ENCODE data around the gene DMBX1.

DMBX1 gene

DNA sequence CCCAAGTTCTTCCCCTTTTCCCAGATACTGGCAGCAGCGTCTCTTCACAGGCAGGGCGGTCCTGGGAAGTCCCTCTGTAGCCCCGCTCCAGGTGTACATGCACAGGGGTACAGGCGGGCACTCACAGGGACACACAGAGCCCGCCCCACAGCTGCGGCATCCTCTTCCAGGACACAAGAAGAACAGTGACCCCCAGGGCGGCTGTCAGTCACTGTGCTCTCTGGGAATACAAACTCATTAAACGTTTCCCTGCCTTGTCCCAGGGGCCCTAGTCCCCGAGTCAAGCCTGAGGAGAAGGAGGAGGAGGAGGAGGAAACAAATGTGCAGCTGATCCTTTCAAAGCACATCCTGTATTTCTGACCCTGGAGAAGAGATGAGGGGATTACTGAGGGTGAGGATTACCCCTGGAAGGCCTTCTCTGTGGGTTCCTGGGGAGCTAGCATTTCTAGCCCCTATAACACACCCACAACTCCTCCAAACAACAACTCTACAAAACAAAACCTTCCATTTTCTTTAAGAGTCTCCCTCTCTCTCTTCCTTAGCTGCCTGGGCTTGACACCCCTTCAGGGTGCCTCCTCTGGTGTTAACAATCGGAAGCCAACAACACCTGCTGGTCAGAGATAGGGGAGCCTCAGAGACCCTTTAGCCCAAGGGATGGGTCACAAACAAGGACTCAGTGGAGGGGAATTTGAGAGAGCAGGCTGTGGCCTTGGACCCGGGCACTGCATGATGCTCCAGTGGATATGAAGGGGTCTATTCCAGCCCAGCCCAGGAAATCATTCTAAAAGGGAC, 28.4 kb upstream of the DMBX1 start:
- TF ChIP-seq CTCF (conservative IDR thresholded peaks at IDR 0.05; ENCODE audit: control insufficient read depth, insufficient read depth, low read depth, low read length), result no peak
- no peak overlapping the region for H3K4me3 ChIP-seq (ENCODE audit: control insufficient read depth, low read depth, low read length)
- no peak for DNase-seq (ENCODE audit: low read depth)

DNA sequence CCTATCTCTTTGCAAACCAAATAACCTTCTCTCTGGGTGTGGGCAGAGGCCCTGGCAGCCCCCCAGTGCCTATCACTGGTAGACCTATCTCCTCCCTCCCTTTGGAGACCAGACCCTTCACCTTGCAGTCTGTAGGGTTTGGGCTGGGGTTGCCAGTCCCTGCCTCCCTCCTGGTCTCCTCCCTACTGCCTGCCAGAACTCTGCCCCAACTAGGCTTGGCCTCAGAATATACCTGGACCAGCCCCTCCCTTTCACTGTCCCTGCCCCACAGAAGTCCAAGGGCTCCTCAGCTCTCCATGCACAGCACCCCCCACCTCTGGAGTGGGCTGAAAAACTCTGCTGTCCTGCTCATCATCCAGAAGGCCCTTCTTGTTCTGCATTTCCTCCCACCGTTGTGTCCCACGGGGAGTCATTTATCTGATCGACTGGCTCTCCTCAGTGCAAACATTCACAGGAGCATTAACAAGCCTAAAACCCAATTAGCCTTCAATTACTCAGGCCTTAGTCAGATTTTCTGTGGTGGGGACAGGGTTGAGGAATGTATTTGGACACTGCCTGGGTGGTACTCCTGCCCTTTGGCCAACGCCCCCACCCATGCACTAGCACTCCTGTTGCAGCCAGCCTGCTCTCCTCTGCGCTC, 27.7 kb upstream of the DMBX1 start:
- no peak for TF ChIP-seq CTCF (conservative IDR thresholded peaks at IDR 0.05; ENCODE audit: control insufficient read depth, insufficient read depth, low read depth, low read length)
- DNase-seq (ENCODE audit: low read depth), result peak; percentile 7
- H3K4me3 ChIP-seq (ENCODE audit: control insufficient read depth, low read depth, low read length), result no peak overlapping the region

DNA sequence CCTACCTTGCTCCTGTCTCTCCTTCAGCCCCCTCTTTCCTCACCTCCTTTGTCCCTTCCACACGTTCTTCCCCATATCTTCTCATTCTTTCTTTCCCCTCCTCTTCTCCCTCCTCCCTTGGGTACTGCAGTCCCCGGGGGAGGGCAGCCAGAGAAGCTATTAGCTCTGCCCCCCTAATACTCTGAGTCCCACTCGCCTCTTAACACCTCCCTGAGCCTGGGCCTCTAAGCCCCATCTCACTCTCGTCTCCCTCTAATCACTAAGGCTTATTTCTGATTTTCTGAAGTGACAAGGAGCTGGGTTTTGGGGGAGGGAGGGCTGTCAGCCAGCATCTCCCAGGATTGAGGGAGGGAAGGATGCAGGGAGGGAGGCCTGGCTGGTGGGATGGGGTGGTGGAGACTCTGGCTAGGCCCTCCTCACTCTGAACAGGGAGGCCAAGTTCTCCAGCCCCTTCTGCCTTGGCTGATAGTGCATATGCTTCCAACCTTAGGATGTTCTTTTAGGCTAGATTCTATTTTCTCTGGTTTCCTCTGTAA, 25.6 kb upstream of the DMBX1 start:
- DNase-seq (ENCODE audit: low read depth), result no peak
- no peak overlapping the region for H3K4me3 ChIP-seq (ENCODE audit: control insufficient read depth, low read depth, low read length)
- TF ChIP-seq CTCF (conservative IDR thresholded peaks at IDR 0.05; ENCODE audit: control insufficient read depth, insufficient read depth, low read depth, low read length), result no peak

- DNase-seq (ENCODE audit: low read depth), result no peak
- TF ChIP-seq CTCF (conservative IDR thresholded peaks at IDR 0.05; ENCODE audit: control insufficient read depth, insufficient read depth, low read depth, low read length), result no peak
Measured at GRCh38 chr1:46464915-46465314, 24.7 kb upstream of the DMBX1 start.

DNA sequence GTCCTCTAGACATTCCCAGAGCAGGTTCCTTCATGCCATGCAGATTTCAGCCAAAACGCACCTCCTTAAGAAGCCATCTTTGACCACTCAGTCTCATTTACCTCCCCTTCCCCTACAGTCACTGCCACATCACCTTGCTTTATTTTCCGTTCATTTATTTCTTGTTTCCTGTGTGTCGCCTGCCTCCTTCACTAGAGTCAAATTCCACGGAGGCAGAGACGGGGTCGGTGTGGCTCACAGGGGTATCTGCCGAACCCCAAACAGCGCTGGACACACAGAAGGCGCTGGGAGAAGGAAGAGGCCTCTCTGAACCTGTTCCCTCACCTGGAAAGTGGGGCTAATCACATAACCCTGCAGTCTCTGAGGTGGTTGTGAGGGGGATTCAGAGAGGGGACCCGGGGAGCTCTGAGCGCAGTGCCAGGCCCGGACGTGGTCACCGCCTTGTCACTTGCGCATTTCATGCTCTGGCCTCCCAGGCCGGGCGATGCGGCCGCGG, 23.6 kb upstream of the DMBX1 start:
- no peak overlapping the region for H3K4me3 ChIP-seq (ENCODE audit: control insufficient read depth, low read depth, low read length)

More at GRCh38 chr1:46464915-46465314, 24.7 kb upstream of the DMBX1 start:
- H3K4me3 ChIP-seq (ENCODE audit: control insufficient read depth, low read depth, low read length), result no peak overlapping the region

More for the DNA sequence above, 23.6 kb upstream of the DMBX1 start:
- no peak for TF ChIP-seq CTCF (conservative IDR thresholded peaks at IDR 0.05; ENCODE audit: control insufficient read depth, insufficient read depth, low read depth, low read length)
- DNase-seq (ENCODE audit: low read depth), result no peak

Measured in fibroblast of mammary gland (primary cell).